OCI-LY7 (cell line): ENCODE measurements around the gene SLC5A10. TPM values are rescaled to one million over a fixed set of nuclear protein-coding genes. Genes with fewer than 3 reads are reported as not detected.

ENCODE experiments used
- BruUV-seq: library from RNA; stranded (reverse); fragments of 400-500 nt; replicated peaks from 2 replicates; lab custom pipeline; 2021; lab: Mats Ljungman, UMichigan
- CTCF ChIA-PET: fragments of 300-600 bp; sonication (Branson Sonifier 250); formaldehyde crosslinking; loops from one replicate; lab custom pipeline; 2022; ENCODE audit warnings: antibody characterized with exemption; ENCODE audit not compliant: unreplicated experiment; lab: Charles Lee
- POLR2A ChIA-PET: fragments of 300-600 bp; sonication (Branson Sonifier 250); formaldehyde crosslinking; loops from one replicate; lab custom pipeline; 2022; ENCODE audit warnings: antibody characterized with exemption; lab: Charles Lee
- DNase-seq: peaks from one replicate; pipeline ENCODE4 v3.0.0-alpha.2; 2015; ENCODE audit warnings: low spot score
- H2AFZ ChIP-seq: fragments of 200-600 bp; sonication (generic), shearing (Covaris generic); 2 replicates; pipeline ENCODE4 v1.6.1; 2014; ENCODE audit warnings: mild to moderate bottlenecking, antibody characterized with exemption, low read length, moderate library complexity
- H3K27ac ChIP-seq: fragments of 200-600 bp; sonication (generic); 2 replicates; pipeline ENCODE4 v1.5.1; 2014; ENCODE audit warnings: mixed run types, low read depth, mild to moderate bottlenecking, moderate library complexity, low read length, inconsistent platforms; ENCODE audit not compliant: poor library complexity, severe bottlenecking
- H3K36me3 ChIP-seq: fragments of 200-600 bp; sonication (generic); 2 replicates; pipeline ENCODE4 v1.6.1; 2014; ENCODE audit warnings: mild to moderate bottlenecking, antibody characterized with exemption, low read length, moderate library complexity, mixed read lengths; ENCODE audit not compliant: insufficient read depth
- H3K4me1 ChIP-seq: fragments of 200-600 bp; sonication (generic); 2 replicates; pipeline ENCODE4 v1.5.1; 2014; ENCODE audit warnings: mild to moderate bottlenecking, low read length; ENCODE audit not compliant: insufficient read depth, poor library complexity, severe bottlenecking
- H3K4me2 ChIP-seq: fragments of 200-600 bp; sonication (generic); 2 replicates; pipeline ENCODE4 v1.6.1; 2014; ENCODE audit warnings: mild to moderate bottlenecking, low read length
- H3K4me3 ChIP-seq: fragments of 200-600 bp; sonication (generic); 2 replicates; pipeline ENCODE4 v1.5.1; 2014; ENCODE audit warnings: mild to moderate bottlenecking, low read depth, low read length; ENCODE audit not compliant: poor library complexity, severe bottlenecking
- H3K79me2 ChIP-seq: fragments of 200-600 bp; sonication (generic); 2 replicates; pipeline ENCODE4 v1.6.1; 2016; ENCODE audit warnings: low read depth, mild to moderate bottlenecking, low read length, moderate library complexity, mixed read lengths; ENCODE audit not compliant: insufficient read depth
- H3K9me2 ChIP-seq: fragments of 200-600 bp; sonication (generic); 2 replicates; pipeline ENCODE4 v1.6.1; 2016; ENCODE audit warnings: mild to moderate bottlenecking, low read length, mixed read lengths; ENCODE audit not compliant: insufficient read depth
- H3K9me3 ChIP-seq: fragments of 200-600 bp; sonication (generic); 2 replicates; pipeline ENCODE4 v1.6.1; 2014; ENCODE audit warnings: mild to moderate bottlenecking, mixed run types, low read length, mixed read lengths
- H4K20me1 ChIP-seq: fragments of 200-600 bp; sonication (generic); 2 replicates; pipeline ENCODE4 v1.6.1; 2014; ENCODE audit warnings: mild to moderate bottlenecking, antibody characterized with exemption, low read length, moderate library complexity, mixed read lengths; ENCODE audit not compliant: insufficient read depth
- EZH2phosphoT487 ChIP-seq: fragments of 200-600 bp; sonication (generic); IDR thresholded peaks from 2 replicates; pipeline ENCODE4 v1.6.1; 2018; ENCODE audit warnings: low read depth, borderline replicate concordance, mild to moderate bottlenecking, mixed run types, antibody characterized with exemption, low read length, moderate library complexity, mixed read lengths
- intact Hi-C: fragments of 100-400 bp; cut with micrococcal nuclease; formaldehyde crosslinking; loops from one replicate; pipeline ENCODE4 v1.10.0; 2022; ENCODE audit not compliant: unreplicated experiment
- total RNA-seq, 2 experiments: library from RNA; depleted of rRNA in 1 of 2; stranded (reverse); fragments of >200 nt in 1 of 2; shearing (Covaris generic) in 1 of 2; gene quantifications; 2 replicates each; pipeline ENCODE4 v1.2.3, GENCODE V29; 2014 to 2022
- TF ChIP-seq, protein P1 (sequence below): fragments of 200-600 bp; sonication (generic); conservative IDR thresholded peaks from 2 replicates; pipeline ENCODE4 v1.5.1; 2014; ENCODE audit warnings: mild to moderate bottlenecking, antibody characterized with exemption, low read length, moderate library complexity, mixed read lengths

The SLC5A10 gene
- total RNA-seq, 2 experiments from 2014 or later: not detected

DNA sequence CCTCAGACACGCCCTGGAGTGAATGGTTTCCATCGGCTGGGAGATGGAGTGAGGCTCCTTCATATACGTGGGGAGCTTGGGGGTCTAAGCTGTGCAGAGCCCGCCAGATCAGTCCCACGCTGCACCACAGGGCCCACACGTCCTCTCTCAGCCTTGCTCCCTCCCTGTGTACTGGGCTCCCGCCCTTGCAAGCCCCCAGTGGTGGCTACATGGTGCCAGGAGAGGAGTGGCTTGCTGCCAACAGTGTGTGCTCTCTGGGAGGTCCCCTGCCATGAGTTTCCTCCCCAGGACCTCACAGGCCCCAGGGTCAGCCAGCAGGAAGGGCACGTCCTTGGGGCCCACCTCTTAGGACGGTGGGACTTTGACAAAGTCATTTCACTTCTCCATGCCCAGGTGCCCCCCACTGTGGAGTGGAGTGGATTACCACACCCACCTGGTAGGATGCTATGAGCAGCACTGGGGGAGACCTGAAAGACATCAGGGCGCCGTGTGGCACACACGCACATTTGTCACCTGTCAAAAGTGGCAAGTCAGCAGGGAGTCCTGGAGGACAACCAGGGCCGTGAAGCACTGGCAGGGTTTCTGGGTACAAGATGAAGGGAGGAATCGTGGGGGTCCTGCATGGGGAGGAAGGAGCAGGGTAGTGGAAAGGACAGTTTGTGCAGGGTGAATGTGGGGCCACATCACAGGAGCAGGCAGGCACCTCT is 13.7 kb downstream of the SLC5A10 start:
- peaks cover 6% of the 10 kb centered on the region for H3K4me1 ChIP-seq
- CTCF ChIA-PET: no interaction called here
- intact Hi-C loops: no loop called here
- no peak for DNase-seq
- no peak overlapping the region for H3K27ac ChIP-seq
- H3K4me2 ChIP-seq: no peak overlapping the region
- BruUV-seq: no TSS peak
- H3K9me3 ChIP-seq: no peaks in the 10 kb centered on the region
- H4K20me1 ChIP-seq: no peaks in the 10 kb centered on the region
- TF ChIP-seq, protein P1, sequence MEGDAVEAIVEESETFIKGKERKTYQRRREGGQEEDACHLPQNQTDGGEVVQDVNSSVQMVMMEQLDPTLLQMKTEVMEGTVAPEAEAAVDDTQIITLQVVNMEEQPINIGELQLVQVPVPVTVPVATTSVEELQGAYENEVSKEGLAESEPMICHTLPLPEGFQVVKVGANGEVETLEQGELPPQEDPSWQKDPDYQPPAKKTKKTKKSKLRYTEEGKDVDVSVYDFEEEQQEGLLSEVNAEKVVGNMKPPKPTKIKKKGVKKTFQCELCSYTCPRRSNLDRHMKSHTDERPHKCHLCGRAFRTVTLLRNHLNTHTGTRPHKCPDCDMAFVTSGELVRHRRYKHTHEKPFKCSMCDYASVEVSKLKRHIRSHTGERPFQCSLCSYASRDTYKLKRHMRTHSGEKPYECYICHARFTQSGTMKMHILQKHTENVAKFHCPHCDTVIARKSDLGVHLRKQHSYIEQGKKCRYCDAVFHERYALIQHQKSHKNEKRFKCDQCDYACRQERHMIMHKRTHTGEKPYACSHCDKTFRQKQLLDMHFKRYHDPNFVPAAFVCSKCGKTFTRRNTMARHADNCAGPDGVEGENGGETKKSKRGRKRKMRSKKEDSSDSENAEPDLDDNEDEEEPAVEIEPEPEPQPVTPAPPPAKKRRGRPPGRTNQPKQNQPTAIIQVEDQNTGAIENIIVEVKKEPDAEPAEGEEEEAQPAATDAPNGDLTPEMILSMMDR: no peak
- no peak for TF ChIP-seq EZH2phosphoT487
- H3K4me3 ChIP-seq: no peak overlapping the region
- POLR2A ChIA-PET: no interaction called here
- no peaks in the 10 kb centered on the region for H3K79me2 ChIP-seq
- H3K9me2 ChIP-seq: no peaks in the 10 kb centered on the region
- H2AFZ ChIP-seq: no peak overlapping the region
- H3K36me3 ChIP-seq: no peaks in the 10 kb centered on the region

DNA sequence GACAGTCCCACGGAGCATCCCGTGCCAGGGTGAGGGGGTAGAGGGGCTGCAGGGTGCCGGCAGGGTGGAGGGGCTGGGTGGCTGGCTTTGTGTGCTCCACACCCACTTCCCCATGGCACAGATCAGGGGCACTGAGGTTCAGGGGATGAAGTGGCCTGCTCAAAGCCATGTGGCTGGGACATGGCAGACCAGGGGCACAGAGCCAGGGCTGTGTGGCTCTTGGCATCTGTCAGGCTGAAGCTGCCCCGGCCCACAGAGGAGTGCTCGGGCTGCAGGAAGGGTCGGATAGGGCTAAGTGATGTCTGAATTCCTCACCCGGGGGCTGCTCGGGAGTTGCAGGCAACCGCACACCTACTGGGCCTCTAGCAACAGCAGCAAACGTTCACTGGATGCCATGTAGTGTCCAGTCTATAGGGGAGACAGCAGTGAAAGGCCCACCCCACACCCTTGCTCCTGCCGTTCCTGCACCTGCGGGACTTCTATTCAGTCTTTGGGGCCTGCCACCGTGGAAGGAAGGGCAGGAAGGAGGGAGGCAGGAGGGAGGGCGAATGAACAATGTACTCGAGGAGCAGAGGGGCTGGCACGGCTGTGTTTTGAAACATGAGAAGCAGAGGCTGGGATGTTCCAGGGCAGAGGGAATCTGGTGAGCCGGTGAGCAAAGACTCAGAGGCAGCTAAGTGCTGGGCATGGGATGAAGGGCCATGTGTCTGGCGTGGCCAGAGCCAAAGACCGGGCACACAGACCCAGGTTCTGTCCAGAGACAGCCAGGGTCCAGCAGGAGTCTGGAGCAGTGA is 15.1 kb downstream of the SLC5A10 start:
- ChIA-PET CTCF (no interaction called here), POLR2A (no interaction called here)
- H2AFZ ChIP-seq: no peak overlapping the region
- no peaks in the 10 kb centered on the region for H4K20me1 ChIP-seq
- TF ChIP-seq EZH2phosphoT487: no peak
- TF ChIP-seq, protein P1: no peak
- no peaks in the 10 kb centered on the region for H3K36me3 ChIP-seq
- H3K27ac ChIP-seq: no peak overlapping the region
- no peaks in the 10 kb centered on the region for H3K9me2 ChIP-seq
- H3K4me3 ChIP-seq: no peak overlapping the region
- BruUV-seq: no TSS peak
- no peaks in the 10 kb centered on the region for H3K9me3 ChIP-seq
- H3K4me1 ChIP-seq: no peaks in the 10 kb centered on the region
- intact Hi-C loops: no loop called here
- no peaks in the 10 kb centered on the region for H3K79me2 ChIP-seq
- no peak overlapping the region for H3K4me2 ChIP-seq
- DNase-seq: no peak

DNA sequence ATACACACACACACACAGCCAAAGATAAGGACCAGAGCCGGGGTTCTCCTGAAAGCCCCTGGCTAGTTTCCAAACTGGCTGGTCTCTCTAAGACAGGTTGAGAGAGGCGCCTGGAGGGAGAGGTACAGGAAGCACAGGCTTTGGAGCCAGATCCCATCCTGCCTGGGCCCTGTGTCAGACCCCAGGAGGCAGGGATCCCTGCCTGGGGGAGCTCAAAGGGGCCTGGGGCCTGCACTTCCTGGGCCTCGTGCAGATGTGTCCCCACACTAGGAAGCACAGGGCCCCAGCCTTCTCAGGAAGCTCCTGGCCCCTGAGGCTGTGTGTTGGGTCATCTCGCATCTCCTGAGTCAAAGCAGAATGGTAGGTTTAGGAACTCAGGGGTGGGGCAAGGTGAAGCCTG is 16.0 kb downstream of the SLC5A10 start:
- BruUV-seq: no TSS peak
- POLR2A ChIA-PET: no interaction called here
- no peak overlapping the region for H2AFZ ChIP-seq

More for the DNA sequence above, 16.0 kb downstream of the SLC5A10 start:
- CTCF ChIA-PET: no interaction called here
- no peak for DNase-seq
- Histone ChIP-seq H3K9me2 (no peaks in the 10 kb centered on the region), H3K79me2 (no peaks in the 10 kb centered on the region), H3K9me3 (no peaks in the 10 kb centered on the region), H3K4me2 (no peak overlapping the region), H4K20me1 (no peaks in the 10 kb centered on the region), H3K36me3 (no peaks in the 10 kb centered on the region), H3K27ac (no peak overlapping the region), H3K4me1 (no peaks in the 10 kb centered on the region), H3K4me3 (no peak overlapping the region)
- intact Hi-C loops: no loop called here
- TF ChIP-seq EZH2phosphoT487: no peak
- TF ChIP-seq, protein P1: no peak
